ENCODE measurements around the gene ZCWPW1.

ZCWPW1 gene

GRCh38 chr7:100428967-100429636 is 599 bp upstream of the ZCWPW1 start:
- TF ChIP-seq CTCF (IDR thresholded peaks at IDR 0.05; ENCODE audit: low read depth, low read length, missing control alignments) = no peak
- in situ Hi-C loops (cut with HindIII; ENCODE audit: low sequenced_read_pairs) = no loop called here
- H3K4me3 ChIP-seq (ENCODE audit: low read depth, low read length) = peak overlapping the region; percentile 65
- DNase-seq (ENCODE audit: low read depth) = peak; percentile 99

- peak overlapping the region; percentile 65 for H3K4me3 ChIP-seq (ENCODE audit: low read depth, low read length)
- DNase-seq (ENCODE audit: low read depth) = no peak
- in situ Hi-C loops (cut with HindIII; ENCODE audit: low sequenced_read_pairs) = no loop called here
- TF ChIP-seq CTCF (IDR thresholded peaks at IDR 0.05; ENCODE audit: low read depth, low read length, missing control alignments) = no peak
These were observed 723 bp downstream of the ZCWPW1 start for GRCh38 chr7:100427762-100428198.

GRCh38 chr7:100426516-100426915 is 2.0 kb downstream of the ZCWPW1 start:
- in situ Hi-C loops (cut with HindIII; ENCODE audit: low sequenced_read_pairs) = no loop called here
- DNase-seq (ENCODE audit: low read depth) = no peak
- no peak overlapping the region for H3K4me3 ChIP-seq (ENCODE audit: low read depth, low read length)
- TF ChIP-seq CTCF (IDR thresholded peaks at IDR 0.05; ENCODE audit: low read depth, low read length, missing control alignments) = no peak

GRCh38 chr7:100425347-100425746 is 3.2 kb downstream of the ZCWPW1 start:
- TF ChIP-seq CTCF (IDR thresholded peaks at IDR 0.05; ENCODE audit: low read depth, low read length, missing control alignments) = no peak
- no peak overlapping the region for H3K4me3 ChIP-seq (ENCODE audit: low read depth, low read length)
- DNase-seq (ENCODE audit: low read depth) = no peak
- in situ Hi-C loops (cut with HindIII; ENCODE audit: low sequenced_read_pairs) = no loop called here

- no peak for DNase-seq (ENCODE audit: low read depth)
- in situ Hi-C loops (cut with HindIII; ENCODE audit: low sequenced_read_pairs) = no loop called here
- no peak overlapping the region for H3K4me3 ChIP-seq (ENCODE audit: low read depth, low read length)
- TF ChIP-seq CTCF (IDR thresholded peaks at IDR 0.05; ENCODE audit: low read depth, low read length, missing control alignments) = no peak
These were observed 5.2 kb downstream of the ZCWPW1 start for GRCh38 chr7:100423315-100423714.

- DNase-seq (ENCODE audit: low read depth) = no peak
- TF ChIP-seq CTCF (IDR thresholded peaks at IDR 0.05; ENCODE audit: low read depth, low read length, missing control alignments) = no peak
- in situ Hi-C loops (cut with HindIII; ENCODE audit: low sequenced_read_pairs) = no loop called here
- no peak overlapping the region for H3K4me3 ChIP-seq (ENCODE audit: low read depth, low read length)
These were observed 8.8 kb downstream of the ZCWPW1 start for GRCh38 chr7:100419660-100420226.

All from astrocyte of the cerebellum (primary cell).